SKM-1 (cell line): ENCODE data around the gene TEX36.
"Not testable (repeated sequence)": the region's sequence is repeated elsewhere in the genome, so short reads cannot be mapped to it uniquely, and the experiment has no call there.

Experiments used
- DNase-seq: peaks from one replicate; lab custom pipeline; 2025; ENCODE audit not compliant: unreplicated experiment; lab: John Stamatoyannopoulos, UW

The TEX36 gene

GRCh38 chr10:125634606-125635005 lies 48.4 kb downstream of the TEX36 start:
- DNase-seq: no peak

- DNase-seq: no peak
These were observed 49.4 kb downstream of the TEX36 start for GRCh38 chr10:125633517-125633999.

GRCh38 chr10:125631806-125632205 lies 51.2 kb downstream of the TEX36 start:
- no peak for DNase-seq

GRCh38 chr10:125629758-125630376 lies 53.1 kb downstream of the TEX36 start:
- peak; percentile 2 for DNase-seq

- no peak for DNase-seq
These were observed 54.6 kb downstream of the TEX36 start for GRCh38 chr10:125628104-125629049.

GRCh38 chr10:125627646-125628045 lies 55.3 kb downstream of the TEX36 start:
- no peak for DNase-seq

- no peak for DNase-seq
These were observed 56.3 kb downstream of the TEX36 start for GRCh38 chr10:125626671-125627070.

GRCh38 chr10:125625586-125625985 lies 57.4 kb downstream of the TEX36 start:
- DNase-seq: no peak

- DNase-seq: no peak
These were observed 58.2 kb downstream of the TEX36 start for GRCh38 chr10:125624800-125625199.

GRCh38 chr10:125621052-125621451 lies 61.9 kb downstream of the TEX36 start:
- DNase-seq: no peak

- DNase-seq: no peak
These were observed 62.6 kb downstream of the TEX36 start for GRCh38 chr10:125620401-125620800.

GRCh38 chr10:125613062-125613461 lies 69.9 kb downstream of the TEX36 start:
- not testable (repeated sequence) for DNase-seq

- no peak for DNase-seq
These were observed 71.2 kb downstream of the TEX36 start for GRCh38 chr10:125611756-125612155.

- DNase-seq: no peak
These were observed 71.7 kb downstream of the TEX36 start for GRCh38 chr10:125611216-125611615.

GRCh38 chr10:125609859-125610258 lies 73.1 kb downstream of the TEX36 start:
- no peak for DNase-seq

GRCh38 chr10:125608474-125608873 lies 74.5 kb downstream of the TEX36 start:
- no peak for DNase-seq

- no peak for DNase-seq
These were observed 75.2 kb downstream of the TEX36 start for GRCh38 chr10:125607689-125608290.

- no peak for DNase-seq
These were observed 76.5 kb downstream of the TEX36 start for GRCh38 chr10:125606414-125607010.
